Measurements from ENCODE around the gene TMEM256.

Gene TMEM256

DNA sequence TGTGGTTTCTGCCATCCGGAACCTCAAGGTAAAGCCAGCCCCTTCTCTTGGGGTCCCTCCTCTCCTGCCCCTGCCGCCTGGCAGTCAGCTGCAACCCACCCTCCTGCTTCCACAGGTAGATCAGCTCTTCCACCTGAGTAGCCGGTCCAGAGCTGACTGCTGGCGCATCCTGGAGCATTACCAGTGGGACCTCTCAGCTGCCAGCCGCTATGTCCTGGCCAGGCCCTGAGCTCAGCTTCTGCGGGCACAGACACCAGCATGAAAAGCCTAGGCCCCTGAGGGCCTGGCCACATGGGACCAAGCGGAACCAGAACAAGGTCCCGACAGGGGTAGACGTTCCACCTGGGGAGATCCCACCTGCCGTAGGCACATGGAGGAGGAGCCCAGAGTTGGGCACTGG lies 15.0 kb downstream of the TMEM256 start:
- DNase-seq (ENCODE audit: low spot score), result no peak
- TF ChIP-seq, protein P1, sequence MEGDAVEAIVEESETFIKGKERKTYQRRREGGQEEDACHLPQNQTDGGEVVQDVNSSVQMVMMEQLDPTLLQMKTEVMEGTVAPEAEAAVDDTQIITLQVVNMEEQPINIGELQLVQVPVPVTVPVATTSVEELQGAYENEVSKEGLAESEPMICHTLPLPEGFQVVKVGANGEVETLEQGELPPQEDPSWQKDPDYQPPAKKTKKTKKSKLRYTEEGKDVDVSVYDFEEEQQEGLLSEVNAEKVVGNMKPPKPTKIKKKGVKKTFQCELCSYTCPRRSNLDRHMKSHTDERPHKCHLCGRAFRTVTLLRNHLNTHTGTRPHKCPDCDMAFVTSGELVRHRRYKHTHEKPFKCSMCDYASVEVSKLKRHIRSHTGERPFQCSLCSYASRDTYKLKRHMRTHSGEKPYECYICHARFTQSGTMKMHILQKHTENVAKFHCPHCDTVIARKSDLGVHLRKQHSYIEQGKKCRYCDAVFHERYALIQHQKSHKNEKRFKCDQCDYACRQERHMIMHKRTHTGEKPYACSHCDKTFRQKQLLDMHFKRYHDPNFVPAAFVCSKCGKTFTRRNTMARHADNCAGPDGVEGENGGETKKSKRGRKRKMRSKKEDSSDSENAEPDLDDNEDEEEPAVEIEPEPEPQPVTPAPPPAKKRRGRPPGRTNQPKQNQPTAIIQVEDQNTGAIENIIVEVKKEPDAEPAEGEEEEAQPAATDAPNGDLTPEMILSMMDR (IDR thresholded peaks at IDR 0.05; ENCODE audit: borderline replicate concordance, control extremely low read depth, extremely low read depth, insufficient read depth, missing control alignments), result no peak
- in situ Hi-C loops (cut with MboI; ENCODE audit: low sequenced_read_pairs, unreplicated experiment), result no loop called here

- in situ Hi-C loops (cut with MboI; ENCODE audit: low sequenced_read_pairs, unreplicated experiment), result no loop called here
- TF ChIP-seq, protein P1 (IDR thresholded peaks at IDR 0.05; ENCODE audit: borderline replicate concordance, control extremely low read depth, extremely low read depth, insufficient read depth, missing control alignments), result no peak
- no peak for DNase-seq (ENCODE audit: low spot score)
Measured at GRCh38 chr17:7384489-7385081, 19.3 kb downstream of the TMEM256 start.

DNA sequence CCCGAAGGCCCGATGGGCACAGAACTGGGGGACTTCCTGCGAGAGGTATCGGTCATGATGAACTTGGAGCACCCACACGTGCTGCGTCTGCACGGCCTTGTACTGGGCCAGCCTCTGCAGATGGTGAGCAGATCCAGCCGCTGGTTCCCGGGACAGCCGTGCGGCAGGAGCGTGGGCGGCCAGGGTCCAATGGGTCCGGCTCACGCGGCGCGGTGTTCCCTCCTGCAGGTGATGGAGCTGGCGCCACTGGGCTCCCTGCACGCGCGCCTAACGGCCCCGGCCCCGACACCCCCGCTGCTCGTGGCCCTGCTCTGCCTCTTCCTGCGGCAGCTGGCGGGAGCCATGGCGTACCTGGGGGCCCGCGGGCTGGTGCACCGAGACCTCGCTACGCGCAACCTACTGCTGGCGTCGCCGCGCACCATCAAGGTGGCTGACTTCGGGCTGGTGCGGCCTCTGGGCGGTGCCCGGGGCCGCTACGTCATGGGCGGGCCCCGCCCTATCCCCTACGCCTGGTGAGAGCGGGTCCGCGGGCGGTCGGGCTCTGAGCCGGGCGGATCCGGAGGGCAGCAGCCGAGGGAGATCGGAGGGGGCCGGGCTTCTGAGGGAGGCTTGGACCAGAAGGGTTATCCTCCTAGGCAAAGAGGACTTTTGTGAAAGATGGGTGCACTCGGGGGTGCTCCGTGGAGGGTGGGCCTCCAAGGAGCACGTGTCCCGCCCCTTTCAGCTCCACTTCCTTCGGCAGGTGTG lies 20.0 kb downstream of the TMEM256 start:
- in situ Hi-C loops (cut with MboI; ENCODE audit: low sequenced_read_pairs, unreplicated experiment), result no loop called here
- TF ChIP-seq, protein P1 (IDR thresholded peaks at IDR 0.05; ENCODE audit: borderline replicate concordance, control extremely low read depth, extremely low read depth, insufficient read depth, missing control alignments), result no peak
- DNase-seq (ENCODE audit: low spot score), result peak; percentile 94

DNA sequence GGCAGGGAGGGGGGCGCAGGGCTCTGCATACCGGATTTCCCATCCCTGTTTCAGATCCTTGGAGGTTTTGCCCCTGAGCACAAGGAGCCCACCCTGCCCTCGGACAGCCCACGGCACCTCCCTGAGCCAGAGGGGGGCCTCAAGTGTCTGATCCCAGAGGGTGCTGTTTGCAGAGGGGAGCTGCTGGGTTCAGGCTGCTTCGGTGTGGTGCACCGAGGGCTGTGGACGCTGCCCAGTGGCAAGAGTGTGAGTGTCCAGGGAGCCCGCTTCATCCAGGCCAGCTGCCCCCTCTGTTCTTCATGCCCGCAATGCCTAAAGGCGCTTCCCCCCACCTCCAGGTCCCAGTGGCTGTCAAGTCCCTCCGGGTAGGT lies 20.5 kb downstream of the TMEM256 start:
- TF ChIP-seq, protein P1 (IDR thresholded peaks at IDR 0.05; ENCODE audit: borderline replicate concordance, control extremely low read depth, extremely low read depth, insufficient read depth, missing control alignments), result no peak
- in situ Hi-C loops (cut with MboI; ENCODE audit: low sequenced_read_pairs, unreplicated experiment), result no loop called here
- DNase-seq (ENCODE audit: low spot score), result no peak

DNA sequence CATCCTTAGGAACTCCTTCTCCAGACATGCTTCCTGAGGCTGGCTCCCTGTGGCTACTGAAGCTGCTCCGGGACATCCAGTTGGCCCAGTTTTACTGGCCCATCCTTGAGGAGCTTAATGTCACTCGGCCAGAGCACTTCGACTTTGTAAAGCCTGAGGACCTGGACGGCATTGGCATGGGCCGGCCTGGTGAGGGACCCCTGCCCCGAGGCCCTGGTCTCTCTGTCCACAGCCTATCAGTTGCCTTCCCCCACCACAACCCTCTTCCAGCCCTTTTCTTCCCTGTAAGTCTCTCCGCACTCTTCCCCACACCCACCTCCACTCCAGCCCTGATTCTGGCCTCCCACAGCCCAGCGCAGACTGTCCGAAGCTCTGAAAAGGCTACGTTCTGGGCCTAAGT lies 21.0 kb downstream of the TMEM256 start:
- in situ Hi-C loops (cut with MboI; ENCODE audit: low sequenced_read_pairs, unreplicated experiment), result no loop called here
- TF ChIP-seq, protein P1 (IDR thresholded peaks at IDR 0.05; ENCODE audit: borderline replicate concordance, control extremely low read depth, extremely low read depth, insufficient read depth, missing control alignments), result no peak
- DNase-seq (ENCODE audit: low spot score), result no peak

DNA sequence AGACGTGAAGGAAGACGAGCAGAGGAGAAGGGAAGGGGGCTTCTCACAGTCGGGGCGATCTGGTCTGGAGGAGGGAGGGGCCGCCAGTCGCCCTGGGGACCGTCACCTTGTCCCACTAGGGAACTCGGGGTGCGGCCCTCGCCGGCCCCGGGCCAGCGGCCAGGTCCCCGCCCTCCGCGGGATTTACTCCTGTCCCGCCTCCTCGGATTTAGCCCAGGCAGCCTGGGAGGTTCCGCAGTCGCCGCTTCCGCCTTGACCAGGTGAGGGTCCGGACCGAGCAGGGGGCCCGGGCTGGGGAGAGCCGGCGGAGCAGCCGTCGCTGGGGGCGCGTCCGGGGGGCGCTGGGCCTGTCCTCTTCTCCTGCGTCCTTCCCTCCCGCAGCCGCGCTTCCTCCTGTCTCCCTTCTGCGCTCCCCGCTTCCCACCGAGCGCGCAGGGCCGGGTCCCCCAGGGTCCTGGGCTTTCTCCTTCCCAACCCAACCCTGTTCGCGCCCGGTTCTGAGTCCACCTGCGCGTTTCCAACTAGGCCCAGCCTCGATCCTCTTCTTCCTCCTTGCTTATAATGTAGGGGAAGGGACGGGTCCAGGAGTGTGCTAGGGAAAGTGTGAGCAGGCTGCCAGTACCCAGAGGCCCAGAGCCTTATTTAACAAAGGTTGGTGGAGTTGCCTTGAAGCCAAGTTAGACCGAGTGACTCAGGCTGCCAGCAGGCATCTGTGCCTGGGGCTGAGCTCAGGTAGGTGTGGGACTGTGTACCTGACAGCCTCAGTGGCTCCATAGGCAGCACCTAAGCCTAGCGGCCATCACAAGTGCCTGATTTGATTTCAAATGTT lies 22.8 kb downstream of the TMEM256 start, which contains the start of gene TNK1:
TNK1 (plus strand) TSS at position 235 of the 829 bp plus-strand sequence. CDS start 1,838 bp downstream, outside the sequence.
- no peak for DNase-seq (ENCODE audit: low spot score)
- in situ Hi-C loops (cut with MboI; ENCODE audit: low sequenced_read_pairs, unreplicated experiment), result no loop called here

More for the DNA sequence above, 22.8 kb downstream of the TMEM256 start, which contains the start of gene TNK1:
- TF ChIP-seq, protein P1 (IDR thresholded peaks at IDR 0.05; ENCODE audit: borderline replicate concordance, control extremely low read depth, extremely low read depth, insufficient read depth, missing control alignments), result no peak

Data from GM13976 (cell line).